ENCODE data around the gene PCYOX1L.

DNA sequence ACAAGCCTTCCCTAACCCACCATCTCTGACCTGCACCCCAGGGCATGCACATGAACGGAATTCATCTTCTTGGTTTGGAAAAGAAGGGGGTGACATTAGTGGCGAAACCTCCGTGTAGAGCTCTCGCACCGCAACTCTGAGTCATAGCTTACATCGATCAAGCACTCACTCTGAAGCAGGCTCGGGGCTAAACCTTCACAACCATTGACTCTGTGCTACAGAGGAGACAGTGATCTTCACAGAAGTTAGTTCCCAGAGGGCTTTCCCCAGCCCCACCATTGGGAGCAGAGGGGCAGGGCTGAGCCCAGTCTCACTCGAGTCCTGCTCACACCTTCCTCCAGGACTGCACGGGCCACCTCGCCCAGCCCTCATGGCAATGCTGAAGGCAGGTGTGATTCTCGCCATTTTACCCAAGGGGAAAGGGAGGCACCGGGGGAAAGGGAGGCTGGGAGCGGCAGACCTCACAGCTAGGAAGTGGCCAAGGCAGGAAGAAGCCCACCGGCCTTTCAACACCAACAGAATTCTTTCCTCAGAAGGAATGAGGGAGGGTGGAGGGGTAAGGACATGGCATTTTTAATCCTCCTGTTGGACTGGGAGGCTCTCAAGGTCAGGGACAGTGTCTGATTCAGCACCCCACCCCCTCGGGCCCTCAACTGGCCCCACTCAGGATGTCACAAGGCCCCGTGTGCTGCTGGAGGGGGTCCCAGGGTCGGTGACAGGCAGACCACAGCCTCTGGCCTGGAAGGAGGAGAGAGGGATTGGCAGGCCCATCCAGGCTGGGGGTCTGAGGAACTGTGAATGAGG, 47.1 kb downstream of the PCYOX1L start:
- TF ChIP-seq MTA3 (IDR thresholded peaks at IDR 0.05; ENCODE audit: borderline replicate concordance) (no peak), SP1 (CRISPR knock-in tag; IDR thresholded peaks at IDR 0.05) (no peak), ARID2 (IDR thresholded peaks at IDR 0.05) (no peak), ZFX (CRISPR knock-in tag; IDR thresholded peaks at IDR 0.05) (no peak), CHD1 (IDR thresholded peaks at IDR 0.05; ENCODE audit: low read length) (no peak), THAP7 (CRISPR knock-in tag; IDR thresholded peaks at IDR 0.05) (no peak), NRF1 (conservative IDR thresholded peaks at IDR 0.05 in 1 of 2, IDR thresholded peaks at IDR 0.05 in 1 of 2) (no peak), ZNF121 (CRISPR knock-in tag; conservative IDR thresholded peaks at IDR 0.05) (no peak), ZNF384 (IDR thresholded peaks at IDR 0.05; ENCODE audit: low read depth, low read length) (no peak), CSDE1 (IDR thresholded peaks at IDR 0.05) (no peak), POLR2G (IDR thresholded peaks at IDR 0.05; ENCODE audit: low read depth, low read length) (no peak)

Data from K562 (cell line).